Omental fat pad (tissue), 4 donors: ENCODE results near the gene GAD2. TPM values are rescaled to one million over a fixed set of nuclear protein-coding genes. Genes with fewer than 3 reads are reported as not detected.

ENCODE experiments used
- ATAC-seq: fragments of 150-250 bp; one replicate; pipeline ENCODE4 v1.9.1; 2016; ENCODE audit warnings: mild to moderate bottlenecking, moderate library complexity; ENCODE audit not compliant: low FRiP score
- DNase-seq: peaks from one replicate; pipeline ENCODE4 v3.0.0-alpha.2; 2019; ENCODE audit warnings: low spot score
- CTCF ChIP-seq, 3 donors: fragments of 450-650 bp; IDR thresholded peaks; one replicate each; pipeline ENCODE4 v1.5.1; 2016 to 2017; ENCODE audit warnings: antibody characterized with exemption in 3 of 3, mild to moderate bottlenecking in 3 of 3, moderate library complexity in 2 of 3
- total RNA-seq, 4 donors: library from RNA; depleted of rRNA; stranded (reverse); fragments of >200 nt; gene quantifications; one replicate each; pipeline ENCODE4 v1.1.0, GENCODE V29; 2016

Gene GAD2
- total RNA-seq, 4 donors from 2014 or later = not detected

GRCh38 chr10:26214551-26215395 lies 1.8 kb upstream of the GAD2 start:
- ATAC-seq (no peak), DNase-seq (no peak)
- no peak for TF ChIP-seq CTCF (IDR thresholded peaks at IDR 0.05)

GRCh38 chr10:26215396-26215934 lies 1.1 kb upstream of the GAD2 start:
- TF ChIP-seq CTCF (IDR thresholded peaks at IDR 0.05) = no peak
- ATAC-seq (no peak), DNase-seq (no peak)

- ATAC-seq (peak; percentile 67), DNase-seq (no peak)
- no peak for TF ChIP-seq CTCF (IDR thresholded peaks at IDR 0.05)
Measured at GRCh38 chr10:26215935-26216584, 514 bp upstream of the GAD2 start.

GRCh38 chr10:26217396-26218086 lies 967 bp downstream of the GAD2 start:
- no peak for ATAC-seq
- no peak for DNase-seq
- no peak for TF ChIP-seq CTCF (IDR thresholded peaks at IDR 0.05)

GRCh38 chr10:26219676-26220075 lies 3.1 kb downstream of the GAD2 start:
- no peak for TF ChIP-seq CTCF (IDR thresholded peaks at IDR 0.05)
- DNase-seq = no peak
- ATAC-seq = no peak

GRCh38 chr10:26220901-26221300 lies 4.3 kb downstream of the GAD2 start:
- TF ChIP-seq CTCF (IDR thresholded peaks at IDR 0.05) = no peak
- DNase-seq (no peak), ATAC-seq (no peak)
